Ishikawa (cell line): Measurements from ENCODE around the gene LRP8.

Experiments used
- CEBPB ChIP-seq: IDR thresholded peaks from 2 replicates; pipeline ENCODE4 v1.6.1; 2012
- CREB1 ChIP-seq: IDR thresholded peaks from 2 replicates; pipeline ENCODE4 v1.6.1; 2012; ENCODE audit warnings: low read depth
- EGR1 ChIP-seq: IDR thresholded peaks from 2 replicates; pipeline ENCODE4 v1.6.1; 2012
- EP300 ChIP-seq: IDR thresholded peaks from 2 replicates; pipeline ENCODE4 v1.6.1; 2012; ENCODE audit warnings: borderline replicate concordance
- FOXM1 ChIP-seq: IDR thresholded peaks from 2 replicates; pipeline ENCODE4 v1.6.1; 2012; ENCODE audit warnings: low read depth, borderline replicate concordance
- NFIC ChIP-seq: IDR thresholded peaks from 2 replicates; pipeline ENCODE4 v1.6.1; 2012
- RAD21 ChIP-seq: IDR thresholded peaks from 2 replicates; pipeline ENCODE4 v1.6.1; 2012; ENCODE audit warnings: low read depth
- TAF1 ChIP-seq: IDR thresholded peaks from 2 replicates; pipeline ENCODE4 v1.6.1; 2012; ENCODE audit warnings: low read depth, mild to moderate bottlenecking
- TCF12 ChIP-seq: IDR thresholded peaks from 2 replicates; pipeline ENCODE4 v1.6.1; 2012; ENCODE audit warnings: low read depth
- TEAD4 ChIP-seq: IDR thresholded peaks from 2 replicates; pipeline ENCODE4 v1.6.1; 2012
- YY1 ChIP-seq: IDR thresholded peaks from 2 replicates; pipeline ENCODE4 v1.6.1; 2012; ENCODE audit warnings: low read depth
- ZBTB7A ChIP-seq: IDR thresholded peaks from 2 replicates; pipeline ENCODE4 v1.6.1; 2012; ENCODE audit warnings: low read depth
- TF ChIP-seq, protein P1 (sequence below): IDR thresholded peaks from 2 replicates; pipeline ENCODE4 v1.6.1; 2012; ENCODE audit warnings: low read depth, mild to moderate bottlenecking
- TF ChIP-seq, protein P2 (sequence below): IDR thresholded peaks from 2 replicates; pipeline ENCODE4 v1.6.1; 2012
- TF ChIP-seq, protein P3 (sequence below): IDR thresholded peaks from 2 replicates; pipeline ENCODE4 v1.6.1; 2012

The LRP8 gene

DNA sequence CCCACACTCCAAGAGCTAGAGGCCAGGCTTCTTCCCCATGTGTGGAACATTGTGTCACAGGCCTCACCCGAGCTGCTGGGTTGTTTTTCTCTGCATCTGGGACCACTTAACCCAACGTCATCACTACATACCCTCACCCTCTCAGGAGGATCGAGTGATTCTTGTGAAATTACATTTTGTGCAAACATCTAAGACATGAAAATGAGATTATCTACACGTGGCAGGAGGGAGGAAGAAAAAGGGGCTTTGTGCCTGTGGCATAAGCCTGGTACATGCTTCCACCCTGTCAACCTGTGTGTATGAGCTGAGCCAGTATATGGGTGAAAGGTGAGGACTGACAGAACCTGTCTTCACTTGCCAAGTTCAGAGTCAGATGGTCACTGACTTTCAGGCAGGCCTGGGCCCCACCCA lies 129.6 kb downstream of the LRP8 start:
- TF ChIP-seq CEBPB (no peak), TCF12 (no peak), RAD21 (no peak), ZBTB7A (no peak), CREB1 (no peak), TEAD4 (no peak), NFIC (no peak), YY1 (no peak), TAF1 (no peak), EGR1 (no peak)
- TF ChIP-seq, protein P1, sequence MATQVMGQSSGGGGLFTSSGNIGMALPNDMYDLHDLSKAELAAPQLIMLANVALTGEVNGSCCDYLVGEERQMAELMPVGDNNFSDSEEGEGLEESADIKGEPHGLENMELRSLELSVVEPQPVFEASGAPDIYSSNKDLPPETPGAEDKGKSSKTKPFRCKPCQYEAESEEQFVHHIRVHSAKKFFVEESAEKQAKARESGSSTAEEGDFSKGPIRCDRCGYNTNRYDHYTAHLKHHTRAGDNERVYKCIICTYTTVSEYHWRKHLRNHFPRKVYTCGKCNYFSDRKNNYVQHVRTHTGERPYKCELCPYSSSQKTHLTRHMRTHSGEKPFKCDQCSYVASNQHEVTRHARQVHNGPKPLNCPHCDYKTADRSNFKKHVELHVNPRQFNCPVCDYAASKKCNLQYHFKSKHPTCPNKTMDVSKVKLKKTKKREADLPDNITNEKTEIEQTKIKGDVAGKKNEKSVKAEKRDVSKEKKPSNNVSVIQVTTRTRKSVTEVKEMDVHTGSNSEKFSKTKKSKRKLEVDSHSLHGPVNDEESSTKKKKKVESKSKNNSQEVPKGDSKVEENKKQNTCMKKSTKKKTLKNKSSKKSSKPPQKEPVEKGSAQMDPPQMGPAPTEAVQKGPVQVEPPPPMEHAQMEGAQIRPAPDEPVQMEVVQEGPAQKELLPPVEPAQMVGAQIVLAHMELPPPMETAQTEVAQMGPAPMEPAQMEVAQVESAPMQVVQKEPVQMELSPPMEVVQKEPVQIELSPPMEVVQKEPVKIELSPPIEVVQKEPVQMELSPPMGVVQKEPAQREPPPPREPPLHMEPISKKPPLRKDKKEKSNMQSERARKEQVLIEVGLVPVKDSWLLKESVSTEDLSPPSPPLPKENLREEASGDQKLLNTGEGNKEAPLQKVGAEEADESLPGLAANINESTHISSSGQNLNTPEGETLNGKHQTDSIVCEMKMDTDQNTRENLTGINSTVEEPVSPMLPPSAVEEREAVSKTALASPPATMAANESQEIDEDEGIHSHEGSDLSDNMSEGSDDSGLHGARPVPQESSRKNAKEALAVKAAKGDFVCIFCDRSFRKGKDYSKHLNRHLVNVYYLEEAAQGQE, result no peak
- TF ChIP-seq, protein P2, sequence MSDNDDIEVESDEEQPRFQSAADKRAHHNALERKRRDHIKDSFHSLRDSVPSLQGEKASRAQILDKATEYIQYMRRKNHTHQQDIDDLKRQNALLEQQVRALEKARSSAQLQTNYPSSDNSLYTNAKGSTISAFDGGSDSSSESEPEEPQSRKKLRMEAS, result no peak
- TF ChIP-seq, protein P3, sequence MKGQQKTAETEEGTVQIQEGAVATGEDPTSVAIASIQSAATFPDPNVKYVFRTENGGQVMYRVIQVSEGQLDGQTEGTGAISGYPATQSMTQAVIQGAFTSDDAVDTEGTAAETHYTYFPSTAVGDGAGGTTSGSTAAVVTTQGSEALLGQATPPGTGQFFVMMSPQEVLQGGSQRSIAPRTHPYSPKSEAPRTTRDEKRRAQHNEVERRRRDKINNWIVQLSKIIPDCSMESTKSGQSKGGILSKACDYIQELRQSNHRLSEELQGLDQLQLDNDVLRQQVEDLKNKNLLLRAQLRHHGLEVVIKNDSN, result no peak

DNA sequence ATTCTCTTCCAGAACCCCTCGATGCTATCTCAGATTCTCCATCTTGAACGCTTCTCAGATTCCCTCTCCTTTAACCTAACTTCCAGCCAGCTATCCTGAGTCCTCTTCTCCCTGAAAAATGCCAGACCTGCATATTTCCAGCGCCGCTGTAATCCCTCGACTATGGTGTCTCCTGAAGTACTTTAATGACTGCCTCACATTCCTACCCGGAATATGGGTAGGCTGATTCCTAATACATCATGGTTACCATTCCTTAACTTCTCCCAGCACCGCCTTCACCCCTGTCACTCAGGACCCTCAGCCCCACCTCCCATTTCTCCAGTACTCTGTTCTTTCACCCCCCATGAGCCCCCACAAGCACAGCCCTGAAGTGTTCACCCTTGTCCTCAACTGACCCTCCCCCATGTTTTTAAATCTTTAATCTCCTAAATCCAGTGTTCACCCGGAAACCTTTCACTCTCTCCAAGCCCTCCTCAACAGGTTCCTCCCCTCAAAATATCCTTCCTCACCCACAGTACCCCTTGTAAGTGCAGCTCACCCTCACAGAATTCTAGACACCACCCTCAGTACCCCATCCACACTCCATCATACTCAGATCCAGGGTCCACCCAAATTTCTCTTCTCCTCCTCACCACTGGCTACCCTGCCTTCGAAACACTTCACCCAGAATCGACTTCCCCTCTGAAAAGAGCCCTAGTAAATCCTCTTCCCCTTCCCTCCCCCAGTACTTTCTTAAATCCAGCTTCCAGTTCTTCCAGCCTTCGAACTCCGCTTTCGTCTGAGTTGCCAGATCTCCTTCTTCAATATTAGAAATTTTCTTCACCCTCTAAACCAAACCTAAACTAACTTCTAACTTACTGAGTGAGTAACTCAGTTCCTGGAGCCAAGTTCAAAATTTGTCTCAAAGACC lies 130.3 kb downstream of the LRP8 start:
- TF ChIP-seq TAF1 (no peak), CEBPB (no peak), FOXM1 (no peak)
- TF ChIP-seq, protein P3, result no peak
- TF ChIP-seq, protein P1, result no peak

DNA sequence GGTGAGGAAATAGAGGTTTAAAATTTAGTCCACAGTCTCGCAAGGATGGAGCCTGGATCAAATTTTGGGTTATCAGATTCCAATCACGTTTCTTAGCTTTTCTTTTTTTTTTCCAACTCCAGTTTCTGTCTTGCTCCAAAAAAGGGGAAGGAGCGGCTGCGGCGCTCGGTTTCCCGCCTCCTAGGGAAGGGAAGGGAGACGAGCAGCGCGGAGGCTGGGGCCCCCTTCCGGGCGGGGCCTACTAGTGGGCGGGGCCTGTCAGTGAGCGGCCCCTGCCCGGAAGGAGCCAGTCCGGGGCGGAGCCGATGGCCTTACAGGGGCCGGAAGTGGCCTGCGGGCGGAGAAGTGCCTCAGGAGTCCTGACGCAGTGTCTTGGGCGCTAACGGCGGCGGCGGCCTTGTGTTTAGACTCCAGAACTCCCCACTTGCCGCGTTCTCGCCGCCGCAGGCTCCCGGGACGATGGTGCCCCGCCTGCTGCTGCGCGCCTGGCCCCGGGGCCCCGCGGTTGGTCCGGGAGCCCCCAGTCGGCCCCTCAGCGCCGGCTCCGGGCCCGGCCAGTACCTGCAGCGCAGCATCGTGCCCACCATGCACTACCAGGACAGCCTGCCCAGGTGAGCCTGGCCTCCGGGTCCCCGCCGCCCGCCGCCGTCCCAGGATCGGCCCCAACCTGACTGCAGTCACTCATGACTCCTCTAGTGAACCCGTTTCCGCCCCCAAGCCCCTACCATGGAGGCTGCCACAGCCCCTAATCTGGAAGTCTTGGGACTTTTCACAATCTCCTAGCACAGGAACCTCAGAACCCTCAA lies 131.2 kb downstream of the LRP8 start, which contains the start of gene CPT2:
Gene CPT2 (plus strand): TSS at position 340 of the 806 bp plus-strand sequence. CDS start 120 bp downstream, at position 460.
- TF ChIP-seq NFIC (no peak), EGR1 (0 out of 2 replicates have a peak, but pooled peaks have one; percentile 3), EP300 (no peak), CREB1 (no peak), ZBTB7A (no peak), TAF1 (peak; percentile 80), YY1 (no peak), TEAD4 (no peak), FOXM1 (no peak), TCF12 (no peak; the same call in 1 of the 2 replicates), CEBPB (no peak), RAD21 (no peak)
- TF ChIP-seq, protein P2, result peak; percentile 37
- TF ChIP-seq, protein P1, result no peak
- TF ChIP-seq, protein P3, result no peak
